ENCODE measurements around the gene RAB3B.
A peak's percentile ranks its signal among the peaks of the same experiment; 100 is the strongest.
"Not testable (repeated sequence)": the region's sequence is repeated elsewhere in the genome, so short reads cannot be mapped to it uniquely, and the experiment has no call there.

RAB3B gene

DNA sequence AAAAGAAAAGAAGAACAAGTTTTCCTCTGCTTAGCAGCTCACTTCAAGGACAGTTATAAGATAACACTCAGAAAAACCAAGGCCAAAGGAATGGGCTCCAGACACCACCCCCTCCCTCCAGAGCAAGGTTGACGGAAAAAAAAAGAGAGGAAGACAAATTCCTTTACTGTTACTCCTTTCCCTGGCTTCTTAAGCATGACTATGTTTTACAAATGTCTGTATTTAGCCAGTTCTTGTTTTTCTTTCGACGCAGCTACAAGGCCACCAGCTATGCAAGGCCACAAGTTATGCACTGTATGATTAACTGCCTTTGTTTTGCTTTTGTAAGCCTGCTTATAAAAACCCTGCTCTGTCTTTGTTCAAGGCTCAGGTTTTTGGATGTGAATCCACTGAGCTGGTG is 15.0 kb upstream of the RAB3B start:
- H3K27ac Mint-ChIP-seq, H3K4me3 Mint-ChIP-seq, H3K4me1 Mint-ChIP-seq, H3K9me3 Mint-ChIP-seq, ATAC-seq, DNase-seq: not testable (repeated sequence)
- H3K27me3 Mint-ChIP-seq: peaks cover 31% of the 10 kb centered on the region

DNA sequence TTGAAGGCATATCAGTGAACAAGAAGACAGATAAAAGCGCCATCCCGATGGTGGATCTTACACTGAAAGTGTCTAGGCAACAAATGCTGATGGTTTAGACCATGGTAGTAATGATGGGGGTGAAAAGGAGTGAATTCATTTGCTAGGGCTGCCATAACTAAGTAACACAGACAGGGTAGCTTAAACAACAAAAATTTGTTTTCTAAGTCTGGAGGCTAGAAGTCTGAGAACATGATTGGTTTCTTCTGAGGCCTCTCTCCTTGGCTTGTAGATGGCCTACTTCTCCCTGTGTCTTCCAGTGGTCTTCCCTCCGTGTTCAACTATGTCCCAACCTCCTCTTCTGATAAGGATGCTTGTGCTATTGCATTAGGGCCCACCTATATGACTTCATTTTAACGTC is 13.4 kb upstream of the RAB3B start:
- DNase-seq (no peak), ATAC-seq (no peak)
- no peak overlapping the region for H3K27ac Mint-ChIP-seq
- no peaks in the 10 kb centered on the region for H3K4me1 Mint-ChIP-seq
- H3K4me3 Mint-ChIP-seq: no peak overlapping the region
- H3K27me3 Mint-ChIP-seq: peaks cover 31% of the 10 kb centered on the region
- H3K9me3 Mint-ChIP-seq: no peaks in the 10 kb centered on the region

DNA sequence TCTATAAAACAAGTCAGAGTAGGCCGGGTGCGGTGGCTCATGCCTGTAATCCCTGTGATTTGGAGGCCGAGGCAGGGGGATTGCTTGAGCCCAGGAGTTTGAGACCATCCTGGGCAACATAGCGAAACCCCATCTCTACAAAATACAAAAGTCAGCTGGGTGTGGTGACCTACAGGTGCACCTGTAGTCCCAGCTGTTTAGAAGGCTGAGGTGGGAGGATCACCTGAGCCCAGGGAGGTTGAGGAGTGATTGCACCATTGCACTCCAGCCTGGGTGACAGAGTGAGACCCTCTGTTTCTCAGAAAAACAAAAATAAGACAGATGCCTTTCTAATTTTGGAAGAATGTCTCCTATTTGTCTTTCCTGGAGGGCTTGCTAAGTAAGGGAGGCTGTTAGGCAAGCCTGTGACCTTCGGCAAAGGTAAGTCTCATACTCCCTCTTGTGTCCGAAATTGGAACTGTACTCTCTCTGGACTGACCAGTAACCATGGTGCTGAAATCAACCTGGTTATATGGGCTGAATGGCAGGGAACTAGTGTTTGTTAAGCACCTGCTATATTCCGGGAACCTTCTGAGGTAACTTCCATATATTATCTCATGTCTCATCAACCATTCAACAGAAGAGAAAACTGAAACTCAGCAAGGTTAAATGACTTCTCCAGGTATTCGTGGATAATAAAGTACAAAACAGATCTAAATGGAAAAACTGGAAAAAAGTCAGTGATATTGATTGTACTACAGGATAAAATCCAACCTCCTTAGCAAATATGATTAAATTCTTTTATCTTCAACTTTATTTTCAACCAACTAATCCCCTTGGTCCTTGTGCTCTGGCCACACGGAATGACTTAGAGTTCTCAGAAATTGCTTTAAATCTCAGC is 11.8 kb upstream of the RAB3B start:
- H3K4me3 Mint-ChIP-seq: no peak overlapping the region
- no peak overlapping the region for H3K27ac Mint-ChIP-seq
- peak; percentile 91 for ATAC-seq
- H3K9me3 Mint-ChIP-seq: no peaks in the 10 kb centered on the region
- no peaks in the 10 kb centered on the region for H3K4me1 Mint-ChIP-seq
- peaks cover 23% of the 10 kb centered on the region for H3K27me3 Mint-ChIP-seq
- peak; percentile 48 to 70 for DNase-seq

DNA sequence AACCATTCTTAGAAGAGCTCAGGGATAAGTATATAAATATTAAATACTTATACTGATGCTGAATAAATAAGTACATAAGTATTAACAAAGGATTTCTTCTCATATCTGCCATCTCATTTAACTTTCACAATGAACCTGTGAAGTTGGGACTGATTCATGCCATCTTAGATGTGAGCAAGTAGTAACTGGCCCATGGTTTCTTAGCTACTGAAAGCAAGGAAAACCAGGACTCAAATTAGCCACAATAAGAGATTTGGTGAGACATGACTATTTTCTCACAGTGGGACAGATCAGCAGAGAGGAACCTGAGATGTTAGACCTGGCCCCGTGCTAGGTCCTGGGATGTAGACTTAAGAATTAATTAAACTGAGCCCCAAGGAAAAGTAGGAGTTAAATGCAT is 8.2 kb upstream of the RAB3B start:
- DNase-seq: no peak
- H3K9me3 Mint-ChIP-seq: no peaks in the 10 kb centered on the region
- H3K4me1 Mint-ChIP-seq: no peaks in the 10 kb centered on the region
- H3K27me3 Mint-ChIP-seq: peaks cover 5% of the 10 kb centered on the region
- no peak for ATAC-seq
- H3K27ac Mint-ChIP-seq: no peak overlapping the region
- H3K4me3 Mint-ChIP-seq: no peak overlapping the region

DNA sequence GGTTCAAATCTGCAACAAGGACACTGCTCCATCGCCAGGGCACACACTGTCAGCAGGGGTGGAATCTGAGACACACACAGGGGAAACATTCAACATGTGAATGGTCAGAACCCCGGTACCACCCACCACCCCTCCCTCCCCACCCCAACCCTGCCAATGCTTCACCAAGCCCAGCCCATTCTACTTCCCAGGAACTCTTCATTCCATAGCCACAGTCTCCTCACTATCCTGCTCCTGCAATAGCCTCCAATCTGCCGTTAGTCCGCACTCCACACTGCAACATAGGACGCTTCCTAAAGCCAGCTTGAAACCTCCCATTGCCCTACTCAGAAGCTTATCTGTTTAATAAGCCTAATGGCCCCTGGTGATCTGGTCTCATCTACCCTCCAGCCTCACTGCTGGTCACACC is 7.5 kb upstream of the RAB3B start:
- DNase-seq (no peak), ATAC-seq (no peak)
- H3K9me3 Mint-ChIP-seq: no peaks in the 10 kb centered on the region
- H3K4me1 Mint-ChIP-seq: no peaks in the 10 kb centered on the region
- H3K27me3 Mint-ChIP-seq: peaks cover 12% of the 10 kb centered on the region
- no peak overlapping the region for H3K4me3 Mint-ChIP-seq
- H3K27ac Mint-ChIP-seq: peak overlapping the region in 1 of 2 donors; percentile 35

DNA sequence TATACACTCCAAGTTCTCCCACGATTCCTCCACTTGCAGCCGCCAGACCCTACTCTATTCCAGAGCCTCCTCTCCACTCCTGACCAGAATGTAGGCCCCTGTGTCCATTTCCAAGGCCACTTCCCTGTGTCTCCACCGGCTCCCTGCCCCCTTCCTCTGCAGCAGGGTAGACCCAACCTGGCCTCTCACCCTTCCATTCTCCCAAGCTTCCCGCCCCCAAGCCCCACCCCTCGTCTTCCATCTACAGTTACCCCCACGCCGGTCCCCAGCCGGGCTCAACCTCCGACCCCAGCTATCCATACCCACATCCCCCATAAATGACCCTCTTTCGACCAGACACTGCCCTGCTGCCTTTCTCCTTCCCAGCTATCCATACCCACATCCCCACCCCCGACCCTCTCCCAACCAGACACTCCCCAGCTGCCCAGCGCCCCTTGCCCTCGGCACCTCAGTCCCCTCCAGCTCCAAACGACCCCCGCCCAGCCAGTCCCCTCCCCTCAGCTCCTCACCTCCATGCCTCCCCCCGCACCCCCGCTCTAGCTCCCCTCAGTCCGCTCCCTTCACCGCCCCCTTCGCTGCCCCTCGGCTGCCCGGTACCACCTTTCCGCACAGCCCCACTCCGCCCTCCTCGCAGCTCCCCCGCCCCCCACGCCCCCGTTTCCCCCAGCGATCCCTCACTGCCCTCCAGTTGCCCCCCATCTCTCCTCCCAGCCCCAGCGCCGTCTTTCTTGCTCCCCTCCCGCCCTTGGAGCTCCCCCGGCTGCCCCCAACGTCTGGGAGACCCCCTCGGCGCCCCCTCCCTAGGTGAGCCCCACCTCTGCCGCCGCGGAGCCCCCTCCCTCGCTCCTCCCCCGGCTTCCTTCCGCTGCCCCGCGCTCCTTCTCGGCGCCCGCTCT is 670 bp downstream of the RAB3B start:
- Mint-ChIP-seq H3K9me3 (no peaks in the 10 kb centered on the region), H3K4me1 (peaks cover 10% of the 10 kb centered on the region), H3K27me3 (peaks cover 47% of the 10 kb centered on the region), H3K27ac (no peak overlapping the region), H3K4me3 (peak overlapping the region; percentile 64 to 70)
- no peak for ATAC-seq
- no peak for DNase-seq

DNA sequence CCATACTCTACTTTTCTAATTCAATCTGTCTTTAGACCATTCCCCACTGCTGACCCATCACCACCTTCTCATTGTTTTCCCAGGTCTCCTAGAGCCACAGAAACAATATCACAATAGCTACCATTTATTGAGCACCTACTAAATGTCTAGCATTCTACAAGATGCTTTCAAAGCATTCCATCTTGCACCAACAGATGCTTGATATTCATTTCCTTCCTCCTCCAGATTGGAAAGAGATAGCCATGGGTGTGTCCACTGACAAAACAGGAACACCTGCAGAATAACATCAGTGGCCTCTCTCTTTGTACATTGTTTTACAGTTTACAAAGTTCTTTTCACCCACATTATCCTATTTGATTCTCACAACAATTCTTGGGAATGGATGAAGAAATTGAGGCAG is 2.2 kb downstream of the RAB3B start:
- Mint-ChIP-seq H3K9me3 (no peaks in the 10 kb centered on the region), H3K4me1 (peaks cover 10% of the 10 kb centered on the region), H3K27ac (no peak overlapping the region), H3K4me3 (no peak overlapping the region), H3K27me3 (peaks cover 37% of the 10 kb centered on the region)
- ATAC-seq (no peak), DNase-seq (no peak)

DNA sequence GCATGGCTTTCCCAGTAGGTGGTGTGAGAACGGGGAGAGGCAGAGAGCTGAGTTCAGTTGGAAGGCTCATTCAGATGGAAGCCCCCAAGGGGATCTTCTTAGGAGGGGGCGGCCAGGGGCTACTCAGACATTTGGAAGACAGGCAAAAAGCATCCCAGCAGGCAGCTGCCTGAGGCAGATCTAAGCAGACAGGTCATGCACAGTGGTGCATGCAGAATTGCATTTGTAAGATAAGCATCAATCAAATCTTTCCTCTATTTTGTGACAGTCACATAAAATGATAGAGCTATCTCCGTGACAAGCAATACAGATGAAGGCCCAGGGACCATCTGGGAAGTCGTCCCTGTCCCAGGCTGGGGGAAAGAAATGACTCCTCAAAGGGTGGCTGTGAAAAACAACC is 3.8 kb downstream of the RAB3B start:
- ATAC-seq: no peak
- Mint-ChIP-seq H3K4me3 (no peak overlapping the region), H3K4me1 (peaks cover 10% of the 10 kb centered on the region), H3K9me3 (no peaks in the 10 kb centered on the region), H3K27ac (peak overlapping the region in 1 of 2 donors; percentile 56), H3K27me3 (peaks cover 22% of the 10 kb centered on the region)
- DNase-seq: no peak

DNA sequence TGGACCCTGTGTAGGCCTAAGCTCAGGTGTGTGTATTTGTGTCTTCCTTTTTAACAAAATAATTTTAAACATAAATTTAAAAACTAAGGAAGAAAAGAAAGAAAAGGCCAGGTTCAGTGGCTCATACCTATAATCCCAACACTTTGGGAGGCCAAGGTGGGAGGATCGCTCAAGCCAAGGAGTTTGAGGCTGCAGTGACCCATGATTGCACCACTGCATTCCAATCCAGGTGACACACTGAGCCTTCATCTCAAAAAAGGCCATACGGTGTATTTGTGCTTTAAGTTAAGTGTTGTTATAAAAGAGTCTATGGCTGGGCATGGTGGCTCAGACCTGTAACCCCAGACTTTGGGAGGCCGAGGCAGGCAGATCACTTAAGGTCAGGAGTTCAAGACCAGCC is 8.3 kb downstream of the RAB3B start:
- no peaks in the 10 kb centered on the region for H3K9me3 Mint-ChIP-seq
- no peak overlapping the region for H3K27ac Mint-ChIP-seq
- no peak overlapping the region for H3K4me3 Mint-ChIP-seq
- H3K4me1 Mint-ChIP-seq: no peaks in the 10 kb centered on the region
- ATAC-seq (no peak), DNase-seq (no peak)
- no peaks in the 10 kb centered on the region for H3K27me3 Mint-ChIP-seq

DNA sequence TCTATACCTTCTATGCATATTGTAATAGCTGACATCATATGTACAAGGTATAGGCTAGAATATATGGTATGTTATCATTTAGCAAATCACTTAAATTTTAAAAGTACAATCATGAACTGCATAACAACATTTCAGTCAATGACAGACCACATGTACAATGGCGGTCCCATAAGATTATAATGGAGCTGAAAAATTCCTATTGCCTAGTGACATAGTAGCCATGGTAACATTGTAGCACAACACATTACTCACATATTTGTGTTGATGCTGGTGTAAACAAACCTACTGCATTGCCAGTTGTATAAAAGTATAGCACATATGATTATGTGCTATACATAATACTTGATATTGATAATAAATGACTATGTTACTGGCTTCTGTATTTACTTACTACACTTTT is 8.9 kb downstream of the RAB3B start:
- no peak overlapping the region for H3K27ac Mint-ChIP-seq
- DNase-seq (no peak), ATAC-seq (no peak)
- H3K4me1 Mint-ChIP-seq: no peaks in the 10 kb centered on the region
- no peaks in the 10 kb centered on the region for H3K9me3 Mint-ChIP-seq
- H3K4me3 Mint-ChIP-seq: no peak overlapping the region
- no peaks in the 10 kb centered on the region for H3K27me3 Mint-ChIP-seq

DNA sequence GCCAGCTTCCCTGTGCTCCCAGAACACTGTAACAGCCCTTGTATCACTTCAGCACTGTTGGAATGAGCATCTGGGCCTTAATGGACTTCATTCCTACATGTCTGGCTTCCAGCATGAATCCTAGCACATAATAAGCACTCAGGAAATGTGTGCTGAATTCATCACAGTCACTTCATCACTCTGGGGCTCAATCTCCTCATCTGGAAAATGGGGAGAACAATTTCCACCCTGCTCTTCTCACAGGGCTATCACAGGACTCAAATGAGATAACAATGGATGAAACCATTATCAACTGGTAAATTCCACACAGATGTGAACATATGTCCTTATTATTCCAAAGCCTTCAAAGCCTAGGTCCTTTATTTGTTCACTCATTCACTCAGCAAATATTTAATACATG is 12.4 kb downstream of the RAB3B start:
- Mint-ChIP-seq H3K4me1 (peaks cover 10% of the 10 kb centered on the region), H3K4me3 (no peak overlapping the region), H3K9me3 (no peaks in the 10 kb centered on the region), H3K27ac (no peak overlapping the region), H3K27me3 (no peaks in the 10 kb centered on the region)
- no peak for ATAC-seq
- DNase-seq: no peak

DNA sequence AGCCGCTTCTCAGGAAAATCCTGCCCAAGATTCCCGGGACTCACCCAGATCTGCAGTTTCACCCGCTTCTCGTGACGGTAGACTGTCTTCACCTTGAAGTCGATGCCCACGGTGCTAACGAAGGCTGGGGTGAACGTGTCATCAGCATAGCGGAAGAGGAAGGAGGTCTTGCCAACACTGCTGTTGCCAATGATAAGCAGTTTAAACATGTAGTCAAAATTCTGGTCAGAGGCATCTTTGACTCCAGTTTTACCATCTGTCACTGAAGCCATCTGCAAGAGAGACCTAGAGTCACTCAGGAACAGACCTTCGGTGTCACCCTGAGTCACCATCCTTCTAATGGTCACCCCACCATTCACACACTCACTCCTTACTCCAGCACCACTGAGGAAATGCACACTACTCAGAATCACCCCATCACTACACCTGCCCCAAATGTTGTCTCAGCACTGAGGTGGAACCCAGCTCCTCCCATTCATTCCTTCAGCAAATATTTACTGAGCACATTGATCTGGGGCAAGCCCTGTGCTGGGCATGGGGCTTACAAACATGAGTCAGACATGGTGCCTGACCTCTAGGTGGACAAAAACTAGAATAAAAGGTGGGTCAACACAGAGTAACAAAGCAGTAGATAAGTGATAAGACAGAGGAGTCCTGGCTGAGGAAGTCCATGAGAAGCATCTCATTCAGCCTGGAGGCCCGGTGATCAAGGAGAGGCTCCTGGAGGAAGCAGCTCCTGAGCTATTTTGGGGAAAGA is 13.5 kb downstream of the RAB3B start:
- DNase-seq: no peak
- Mint-ChIP-seq H3K27ac (no peak overlapping the region), H3K4me1 (peaks cover 10% of the 10 kb centered on the region), H3K9me3 (no peaks in the 10 kb centered on the region), H3K4me3 (no peak overlapping the region), H3K27me3 (no peaks in the 10 kb centered on the region)
- ATAC-seq: no peak

DNA sequence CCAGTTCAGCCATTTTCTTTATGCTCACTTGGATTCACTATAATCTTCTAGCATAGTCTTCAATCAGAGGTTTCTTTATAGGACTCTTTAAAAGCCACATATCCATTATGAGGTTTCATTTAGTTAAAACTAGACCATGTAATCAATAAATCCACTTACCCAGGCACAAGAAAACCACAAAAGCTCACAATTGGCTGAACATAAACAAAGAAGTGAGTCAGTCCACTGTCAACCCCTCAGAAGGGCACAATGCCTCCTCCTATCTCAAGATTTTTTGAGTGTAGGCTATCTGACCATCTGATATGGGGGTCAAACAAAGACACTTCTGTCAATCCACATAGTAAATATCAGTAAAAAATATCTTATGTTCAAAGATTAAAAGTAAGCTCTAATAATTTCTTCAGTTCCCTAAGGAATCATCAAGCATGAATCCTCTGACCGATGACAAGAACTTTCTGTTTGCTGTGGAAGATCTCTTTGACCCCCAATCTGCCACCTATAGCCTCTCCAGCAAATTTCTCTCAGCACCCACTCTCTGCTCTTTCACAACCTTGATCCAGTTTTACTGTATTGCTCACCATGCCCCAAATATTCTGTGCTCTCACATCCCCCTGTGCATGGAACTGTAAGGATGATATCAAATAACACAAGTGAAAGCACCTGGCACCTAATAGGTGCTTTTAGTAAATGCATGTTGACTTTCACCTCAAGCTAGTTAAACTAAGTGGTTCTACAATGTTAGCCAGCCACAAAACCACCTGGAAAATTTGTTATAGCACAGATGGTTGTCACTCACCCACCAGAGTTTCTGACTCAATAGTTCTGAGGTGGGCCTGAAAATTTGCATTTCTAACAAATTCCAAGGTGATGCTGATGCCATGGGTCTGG is 16.7 kb downstream of the RAB3B start:
- Mint-ChIP-seq H3K4me3 (no peak overlapping the region), H3K27ac (no peak overlapping the region), H3K27me3 (no peaks in the 10 kb centered on the region), H3K4me1 (peaks cover 10% of the 10 kb centered on the region), H3K9me3 (no peaks in the 10 kb centered on the region)
- peak; percentile 31 for ATAC-seq
- DNase-seq: no peak

DNA sequence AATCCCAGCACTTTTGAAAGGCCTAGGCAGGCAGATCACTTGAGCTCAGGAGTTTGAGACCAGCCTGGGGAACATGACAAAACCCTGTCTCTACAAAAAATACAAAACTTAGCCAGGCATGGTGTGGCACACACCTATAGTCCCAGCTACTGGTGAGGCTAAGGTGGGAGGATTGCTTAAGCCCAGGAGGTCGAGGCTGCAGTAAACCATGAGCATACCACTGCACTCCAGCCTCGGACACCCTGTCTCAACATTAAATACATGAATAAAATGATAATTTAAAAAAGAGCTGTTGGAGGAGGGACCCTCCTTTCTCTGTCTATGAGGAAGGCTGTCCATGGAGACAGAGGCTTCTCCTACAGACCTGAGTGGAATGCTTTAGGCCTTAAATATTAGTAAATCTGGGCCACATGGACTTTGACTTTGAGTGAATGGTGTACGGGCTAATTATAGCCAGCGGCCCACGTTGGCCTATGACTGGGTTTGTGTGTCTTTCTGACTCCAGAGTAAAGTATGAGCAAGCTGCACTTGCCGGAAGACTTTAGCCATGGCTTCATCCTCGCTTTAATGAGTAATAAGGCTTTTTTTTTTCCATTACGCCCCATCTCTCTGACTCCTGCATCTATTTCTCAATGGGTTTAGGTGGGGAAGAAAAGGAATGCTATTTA is 21.3 kb downstream of the RAB3B start:
- no peaks in the 10 kb centered on the region for H3K9me3 Mint-ChIP-seq
- no peak overlapping the region for H3K27ac Mint-ChIP-seq
- DNase-seq (no peak), ATAC-seq (no peak)
- H3K4me1 Mint-ChIP-seq: peaks cover 8% of the 10 kb centered on the region
- H3K4me3 Mint-ChIP-seq: no peak overlapping the region
- H3K27me3 Mint-ChIP-seq: no peaks in the 10 kb centered on the region
